Neural crest cell (in vitro differentiated cells): ENCODE data around the gene NELFB. TPM values are rescaled to one million over a fixed set of nuclear protein-coding genes. Genes with fewer than 3 reads are reported as not detected.
"Not testable (repeated sequence)": the region's sequence is repeated elsewhere in the genome, so short reads cannot be mapped to it uniquely, and the experiment has no call there.

Experiments used
- DNase-seq: peaks from one replicate; pipeline ENCODE4 v3.0.0; 2021; ENCODE audit warnings: low read depth, mixed read lengths, low spot score
- H3K27ac Mint-ChIP-seq: one replicate; pipeline ENCODE4 v1.8.0; 2021; ENCODE audit warnings: mild to moderate bottlenecking, mixed read lengths; ENCODE audit not compliant: unreplicated experiment
- H3K27me3 Mint-ChIP-seq: 2 replicates; pipeline ENCODE4 v1.8.0; 2021; ENCODE audit warnings: low read depth, mild to moderate bottlenecking, mixed read lengths
- H3K36me3 Mint-ChIP-seq: 2 replicates; pipeline ENCODE4 v1.8.0; 2021; ENCODE audit warnings: low read depth, mild to moderate bottlenecking, mixed read lengths
- H3K4me1 Mint-ChIP-seq: 2 replicates; pipeline ENCODE4 v1.8.0; 2021; ENCODE audit warnings: mixed read lengths
- H3K4me3 Mint-ChIP-seq: one replicate; pipeline ENCODE4 v1.8.0; 2021; ENCODE audit warnings: mild to moderate bottlenecking, mixed read lengths
- H3K9me3 Mint-ChIP-seq: 2 replicates; pipeline ENCODE4 v1.8.0; 2021; ENCODE audit warnings: mixed read lengths
- total RNA-seq: library from RNA; stranded (reverse); gene quantifications from 2 replicates; pipeline ENCODE4 v1.2.1, GENCODE V29; 2021
- TF ChIP-seq, protein P1 (sequence below): fragments of 200-600 bp; sonication (generic); conservative IDR thresholded peaks from 2 replicates; pipeline ENCODE4 v1.5.0; 2021; ENCODE audit warnings: antibody characterized with exemption, mild to moderate bottlenecking

Gene NELFB
- total RNA-seq, 1 donor from 2014 or later = 79.0 TPM

- TF ChIP-seq, protein P1, sequence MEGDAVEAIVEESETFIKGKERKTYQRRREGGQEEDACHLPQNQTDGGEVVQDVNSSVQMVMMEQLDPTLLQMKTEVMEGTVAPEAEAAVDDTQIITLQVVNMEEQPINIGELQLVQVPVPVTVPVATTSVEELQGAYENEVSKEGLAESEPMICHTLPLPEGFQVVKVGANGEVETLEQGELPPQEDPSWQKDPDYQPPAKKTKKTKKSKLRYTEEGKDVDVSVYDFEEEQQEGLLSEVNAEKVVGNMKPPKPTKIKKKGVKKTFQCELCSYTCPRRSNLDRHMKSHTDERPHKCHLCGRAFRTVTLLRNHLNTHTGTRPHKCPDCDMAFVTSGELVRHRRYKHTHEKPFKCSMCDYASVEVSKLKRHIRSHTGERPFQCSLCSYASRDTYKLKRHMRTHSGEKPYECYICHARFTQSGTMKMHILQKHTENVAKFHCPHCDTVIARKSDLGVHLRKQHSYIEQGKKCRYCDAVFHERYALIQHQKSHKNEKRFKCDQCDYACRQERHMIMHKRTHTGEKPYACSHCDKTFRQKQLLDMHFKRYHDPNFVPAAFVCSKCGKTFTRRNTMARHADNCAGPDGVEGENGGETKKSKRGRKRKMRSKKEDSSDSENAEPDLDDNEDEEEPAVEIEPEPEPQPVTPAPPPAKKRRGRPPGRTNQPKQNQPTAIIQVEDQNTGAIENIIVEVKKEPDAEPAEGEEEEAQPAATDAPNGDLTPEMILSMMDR = no peak
- no peak within 1 kb of the TSS for H3K27ac Mint-ChIP-seq
Measured at GRCh38 chr9:137240841-137241489, 14.2 kb upstream of the NELFB start, which contains the start of gene TUBB4B. Gene TUBB4B (plus strand): TSS chr9:137241287. CDS start chr9:137241361, 74 bp downstream.

DNA sequence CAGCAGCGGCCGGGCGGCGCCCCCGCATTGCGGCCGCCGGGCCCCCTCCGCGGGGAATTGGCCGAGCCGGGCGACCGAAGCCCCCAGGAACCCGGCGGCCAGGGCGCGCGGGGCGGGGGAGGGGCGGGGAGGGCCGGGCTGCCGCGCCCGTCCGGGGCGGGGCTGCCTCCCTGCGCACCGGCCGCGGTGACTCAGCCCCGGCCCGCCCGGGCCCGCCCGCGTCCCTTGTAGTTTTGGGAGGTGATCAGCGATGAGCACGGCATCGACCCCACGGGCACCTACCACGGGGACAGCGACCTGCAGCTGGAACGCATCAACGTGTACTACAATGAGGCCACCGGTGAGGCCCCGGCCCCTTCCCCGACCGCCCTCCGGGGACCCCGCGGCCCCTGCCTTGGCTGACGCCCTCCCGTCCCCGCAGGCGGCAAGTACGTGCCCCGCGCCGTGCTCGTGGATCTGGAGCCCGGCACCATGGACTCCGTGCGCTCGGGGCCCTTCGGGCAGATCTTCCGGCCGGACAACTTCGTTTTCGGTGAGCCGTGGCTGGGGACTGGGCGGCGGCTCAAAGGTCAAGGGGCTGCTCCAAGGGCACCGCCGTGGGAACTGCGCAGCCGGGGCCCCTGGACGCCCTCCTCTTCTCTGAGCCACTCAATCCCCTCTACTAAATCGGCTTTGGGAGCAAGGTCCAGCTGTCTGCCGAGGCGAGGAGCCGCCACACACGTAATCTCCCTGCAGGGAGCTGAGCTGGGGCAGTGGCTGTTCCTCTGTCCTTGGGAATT is 13.4 kb upstream of the NELFB start:
- no peak for DNase-seq

More at GRCh38 chr9:137240841-137241489, 14.2 kb upstream of the NELFB start, which contains the start of gene TUBB4B:
- Mint-ChIP-seq H3K4me1 (peaks cover 24% of the 10 kb centered on the region), H3K4me3 (peak within 1 kb of the TSS; percentile 97), H3K9me3 (no peaks in the 10 kb centered on the region), H3K27me3 (peaks cover 4% of the 10 kb centered on the region), H3K36me3 (peaks cover 11% of the 10 kb centered on the region)
- peak; percentile 95 for DNase-seq

DNA sequence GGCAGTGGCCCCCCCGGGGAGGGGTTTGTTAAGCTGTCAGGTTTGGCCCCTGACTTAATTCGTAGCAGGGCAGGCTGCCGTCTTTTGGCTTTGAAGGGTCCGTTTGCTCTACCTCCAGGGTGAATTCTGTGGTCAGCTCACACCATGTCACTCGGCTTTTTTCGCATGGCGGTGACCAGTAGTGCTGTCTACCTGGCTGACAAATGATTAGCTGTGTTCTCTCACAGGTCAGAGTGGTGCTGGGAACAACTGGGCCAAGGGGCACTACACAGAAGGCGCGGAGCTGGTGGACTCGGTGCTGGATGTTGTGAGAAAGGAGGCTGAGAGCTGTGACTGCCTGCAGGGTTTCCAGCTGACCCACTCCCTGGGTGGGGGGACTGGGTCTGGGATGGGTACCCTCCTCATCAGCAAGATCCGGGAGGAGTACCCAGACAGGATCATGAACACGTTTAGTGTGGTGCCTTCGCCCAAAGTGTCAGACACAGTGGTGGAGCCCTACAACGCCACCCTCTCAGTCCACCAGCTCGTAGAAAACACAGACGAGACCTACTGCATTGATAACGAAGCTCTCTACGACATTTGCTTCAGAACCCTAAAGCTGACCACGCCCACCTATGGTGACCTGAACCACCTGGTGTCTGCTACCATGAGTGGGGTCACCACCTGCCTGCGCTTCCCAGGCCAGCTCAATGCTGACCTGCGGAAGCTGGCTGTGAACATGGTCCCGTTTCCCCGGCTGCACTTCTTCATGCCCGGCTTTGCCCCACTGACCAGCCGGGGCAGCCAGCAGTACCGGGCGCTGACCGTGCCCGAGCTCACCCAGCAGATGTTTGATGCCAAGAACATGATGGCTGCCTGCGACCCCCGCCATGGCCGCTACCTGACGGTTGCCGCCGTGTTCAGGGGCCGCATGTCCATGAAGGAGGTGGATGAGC is 12.6 kb upstream of the NELFB start:
- Mint-ChIP-seq H3K27ac (peak overlapping the region; percentile 57), H3K9me3 (no peaks in the 10 kb centered on the region), H3K4me3 (peak overlapping the region; percentile 91), H3K4me1 (peaks cover 24% of the 10 kb centered on the region), H3K36me3 (peaks cover 11% of the 10 kb centered on the region), H3K27me3 (peaks cover 4% of the 10 kb centered on the region)
- TF ChIP-seq, protein P1 = no peak
- no peak for DNase-seq

More for the DNA sequence above, 13.4 kb upstream of the NELFB start:
- TF ChIP-seq, protein P1 = no peak
- H3K27me3 Mint-ChIP-seq = peaks cover 4% of the 10 kb centered on the region
- no peaks in the 10 kb centered on the region for H3K9me3 Mint-ChIP-seq
- peaks cover 24% of the 10 kb centered on the region for H3K4me1 Mint-ChIP-seq
- H3K27ac Mint-ChIP-seq = no peak overlapping the region
- H3K36me3 Mint-ChIP-seq = peaks cover 11% of the 10 kb centered on the region
- H3K4me3 Mint-ChIP-seq = peak overlapping the region; percentile 91

DNA sequence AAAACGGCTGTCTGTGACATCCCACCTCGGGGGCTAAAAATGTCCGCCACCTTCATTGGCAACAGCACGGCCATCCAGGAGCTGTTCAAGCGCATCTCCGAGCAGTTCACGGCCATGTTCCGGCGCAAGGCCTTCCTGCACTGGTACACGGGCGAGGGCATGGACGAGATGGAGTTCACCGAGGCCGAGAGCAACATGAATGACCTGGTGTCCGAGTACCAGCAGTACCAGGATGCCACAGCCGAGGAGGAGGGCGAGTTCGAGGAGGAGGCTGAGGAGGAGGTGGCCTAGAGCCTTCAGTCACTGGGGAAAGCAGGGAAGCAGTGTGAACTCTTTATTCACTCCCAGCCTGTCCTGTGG is 11.9 kb upstream of the NELFB start:
- H3K27me3 Mint-ChIP-seq, H3K9me3 Mint-ChIP-seq, DNase-seq, H3K27ac Mint-ChIP-seq: not testable (repeated sequence)
- peaks cover 11% of the 10 kb centered on the region for H3K36me3 Mint-ChIP-seq
- peaks cover 24% of the 10 kb centered on the region for H3K4me1 Mint-ChIP-seq
- H3K4me3 Mint-ChIP-seq = peak overlapping the region; percentile 91

GRCh38 chr9:137243626-137244485 is 11.3 kb upstream of the NELFB start:
- Mint-ChIP-seq H3K4me3 (peak overlapping the region; percentile 91), H3K4me1 (peaks cover 22% of the 10 kb centered on the region), H3K27ac (no peak overlapping the region), H3K36me3 (peaks cover 11% of the 10 kb centered on the region), H3K27me3 (peaks cover 4% of the 10 kb centered on the region), H3K9me3 (no peaks in the 10 kb centered on the region)
- TF ChIP-seq, protein P1 = no peak
- no peak for DNase-seq
